HS-5 (cell line): Measurements from ENCODE around the gene LYPD4.

ENCODE experiments used
- DNase-seq: peaks from one replicate; pipeline ENCODE4 v3.0.0-alpha.2; 2012; ENCODE audit warnings: low read depth

LYPD4 gene

GRCh38 chr19:41872775-41873647 is 28.5 kb upstream of the LYPD4 start:
- DNase-seq: no peak

- no peak for DNase-seq
These were observed 27.9 kb upstream of the LYPD4 start for GRCh38 chr19:41872384-41872774.

- DNase-seq: no peak
These were observed 27.3 kb upstream of the LYPD4 start for GRCh38 chr19:41871573-41872383.

DNA sequence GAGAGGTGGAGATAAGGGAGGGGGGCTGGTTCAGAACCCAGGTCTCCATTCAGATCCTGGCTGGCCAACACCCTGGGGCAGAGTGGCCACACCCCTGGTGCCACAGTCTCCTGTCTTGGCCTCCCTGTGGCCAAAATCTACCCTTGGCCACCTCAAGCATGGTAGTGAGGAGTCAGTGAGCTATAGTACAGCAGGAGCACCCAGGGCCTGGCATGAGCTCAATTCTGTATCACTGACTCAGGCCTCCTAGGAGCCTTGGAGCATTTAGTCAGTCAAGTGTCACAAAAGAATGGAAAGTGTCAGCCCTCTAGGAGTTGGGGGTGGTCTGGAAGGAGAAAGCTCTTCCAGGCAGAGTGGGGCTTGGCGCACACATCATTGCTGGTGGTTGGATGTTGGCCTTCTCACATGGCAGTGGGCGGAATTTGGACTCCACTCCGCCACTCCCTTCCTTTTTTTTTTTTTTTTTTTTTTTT is 26.0 kb upstream of the LYPD4 start:
- no peak for DNase-seq

DNA sequence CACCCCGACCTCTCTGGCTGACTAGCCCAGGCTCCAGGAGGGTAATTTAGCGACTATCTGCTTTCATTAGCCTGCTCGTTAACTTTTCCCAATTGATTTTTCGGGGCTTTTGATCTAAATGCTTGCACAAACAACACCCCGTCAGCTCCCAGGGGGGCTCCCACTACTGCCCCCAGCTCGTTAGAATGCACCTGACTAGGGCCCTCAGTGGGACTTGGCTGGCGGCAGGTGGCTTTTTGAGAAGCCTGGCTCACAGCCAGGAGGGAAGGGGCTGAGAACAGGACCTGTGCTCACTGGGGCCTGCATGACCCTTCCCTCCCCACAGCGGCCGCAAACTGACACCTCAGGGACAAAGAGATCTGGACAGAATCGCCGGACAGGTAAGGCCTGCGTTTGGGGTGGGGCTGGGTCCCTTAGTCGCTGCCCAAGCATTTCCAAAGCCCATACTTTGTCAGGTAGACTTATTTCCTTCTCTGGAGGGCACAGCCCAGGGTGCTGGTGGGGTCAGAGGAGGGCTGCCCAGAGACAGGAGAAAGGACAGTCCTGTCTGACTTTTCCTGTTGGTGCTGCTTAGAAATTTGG is 25.0 kb upstream of the LYPD4 start:
- DNase-seq: no peak

GRCh38 chr19:41868989-41869300 is 24.5 kb upstream of the LYPD4 start:
- DNase-seq: no peak

- no peak for DNase-seq
These were observed 23.9 kb upstream of the LYPD4 start for GRCh38 chr19:41868120-41868988.

DNA sequence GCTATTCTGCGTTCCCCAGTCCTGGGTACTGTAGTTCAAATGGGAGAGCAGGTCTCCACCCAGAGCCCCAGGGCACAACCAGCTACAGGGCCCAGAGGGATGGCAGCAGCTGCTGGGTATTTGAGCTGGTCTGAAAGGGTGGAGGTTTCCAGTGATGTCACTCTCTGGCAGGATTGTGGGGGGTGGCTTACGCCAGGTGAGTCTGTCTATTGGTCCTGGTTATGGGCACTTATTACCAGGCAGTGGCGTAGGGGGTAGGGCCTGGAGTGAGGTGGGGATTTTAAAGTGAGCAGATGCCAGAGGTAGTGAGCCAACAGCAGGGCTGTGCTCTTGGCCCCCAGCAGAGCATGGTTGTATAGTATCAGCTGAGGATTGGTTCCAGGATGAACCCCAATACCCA is 21.8 kb upstream of the LYPD4 start:
- DNase-seq: no peak

GRCh38 chr19:41864374-41864773 is 19.9 kb upstream of the LYPD4 start:
- DNase-seq: no peak

DNA sequence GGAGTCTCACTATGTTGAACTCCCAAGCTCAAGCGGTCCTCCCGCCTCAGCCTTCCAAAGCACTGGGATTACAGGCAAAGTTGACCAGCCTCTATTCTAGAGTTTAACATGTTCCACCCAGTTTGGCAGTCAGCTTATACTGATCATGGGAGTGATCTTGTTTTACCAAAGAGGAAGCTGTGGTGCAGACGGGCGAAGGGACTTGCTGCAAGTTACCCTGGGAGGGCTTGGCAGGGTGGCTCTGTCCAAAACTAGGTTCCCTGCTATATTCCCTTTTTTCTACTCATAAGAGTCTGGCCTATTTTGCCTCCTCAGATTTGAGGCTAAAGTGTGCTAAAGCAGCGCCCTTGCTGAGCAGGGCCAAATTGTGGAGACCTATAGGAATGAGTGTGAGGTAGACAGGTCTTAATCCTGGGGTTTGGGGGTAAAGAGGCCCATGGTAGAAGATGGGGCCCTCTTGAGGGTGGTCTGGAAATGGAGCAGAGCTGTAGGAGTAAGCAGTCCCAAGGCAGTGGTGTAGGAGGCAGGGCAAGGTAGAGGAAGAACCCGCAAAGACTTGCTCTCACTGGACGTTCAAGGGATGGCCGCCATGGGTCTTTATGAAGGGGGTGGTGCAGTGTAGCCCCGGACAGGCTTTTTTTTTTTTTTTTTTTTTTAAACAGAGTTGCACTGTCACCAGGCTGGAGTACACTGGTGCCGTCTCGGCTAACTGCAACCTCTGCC is 18.9 kb upstream of the LYPD4 start:
- DNase-seq: no peak

- no peak for DNase-seq
These were observed 18.0 kb upstream of the LYPD4 start for GRCh38 chr19:41862445-41862986.

GRCh38 chr19:41861846-41862245 is 17.4 kb upstream of the LYPD4 start:
- DNase-seq: no peak

DNA sequence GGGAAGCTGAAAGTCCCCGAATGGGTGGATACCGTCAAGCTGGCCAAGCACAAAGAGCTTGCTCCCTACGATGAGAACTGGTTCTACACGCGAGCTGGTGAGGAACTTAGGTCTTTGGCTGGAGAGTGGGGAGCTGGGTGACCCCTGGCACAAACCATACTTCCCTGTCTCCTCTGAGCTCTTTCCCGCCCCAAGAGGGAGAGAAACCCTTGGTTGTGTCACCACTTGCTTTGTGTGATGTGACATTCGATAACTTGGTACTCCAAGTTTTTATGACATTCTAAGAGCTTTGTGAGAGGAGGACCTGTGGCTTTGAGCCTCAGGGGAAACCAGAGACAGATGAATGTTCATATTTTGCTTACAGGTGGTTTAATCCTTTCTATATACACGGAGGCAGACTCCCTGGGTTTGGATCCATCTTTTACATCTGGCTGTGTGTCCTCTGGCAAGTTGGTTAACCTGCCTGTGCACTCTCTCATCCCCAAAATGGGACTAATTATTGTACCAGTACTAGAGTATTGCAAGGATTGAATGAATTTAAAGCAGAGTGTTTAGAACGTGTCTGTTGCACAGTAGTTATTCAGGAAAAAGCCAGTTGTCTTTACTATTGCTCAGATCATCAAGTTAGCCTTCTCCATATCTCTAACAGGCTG is 16.8 kb upstream of the LYPD4 start:
- no peak for DNase-seq

DNA sequence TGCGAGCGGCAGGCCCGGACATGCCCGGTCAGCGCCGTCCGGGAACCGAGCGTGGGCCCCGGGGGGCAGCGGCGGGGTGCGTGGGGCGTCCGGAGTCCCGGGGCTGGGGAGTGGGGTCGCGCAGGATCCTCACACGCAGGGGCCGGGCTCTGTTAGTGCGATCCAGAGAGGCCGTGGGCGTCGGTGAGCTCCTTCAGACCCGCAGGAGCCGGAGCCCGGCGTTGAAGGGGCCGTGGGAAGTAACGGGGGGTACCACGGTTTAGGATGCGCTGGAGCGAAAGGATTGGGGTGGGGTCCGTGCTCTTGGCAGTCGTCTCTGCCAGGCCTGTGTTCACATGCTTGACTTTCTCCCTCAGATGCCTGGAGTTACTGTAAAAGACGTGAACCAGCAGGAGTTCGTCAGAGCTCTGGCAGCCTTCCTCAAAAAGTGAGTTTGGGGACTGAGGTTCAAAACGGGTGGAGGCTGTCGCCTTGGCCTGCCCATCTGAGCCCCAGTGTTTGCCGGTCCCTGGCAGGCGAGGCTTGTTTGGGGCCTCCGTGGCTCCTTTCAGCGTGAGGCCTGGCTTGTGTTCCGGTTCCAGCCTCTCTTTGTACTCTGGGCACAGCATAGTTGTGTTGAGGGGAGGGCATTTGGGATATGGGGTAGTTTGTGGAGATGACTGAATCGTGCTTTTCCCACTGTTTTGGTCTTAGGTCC is 16.1 kb upstream of the LYPD4 start:
- no peak for DNase-seq

GRCh38 chr19:41859618-41860418 is 15.3 kb upstream of the LYPD4 start, which contains the start of gene RPS19:
Gene RPS19 (plus strand): TSS chr19:41860255. CDS start chr19:41860775, 520 bp downstream.
- peak; percentile 96 for DNase-seq

- no peak for DNase-seq
These were observed 14.7 kb upstream of the LYPD4 start for GRCh38 chr19:41859213-41859617.

DNA sequence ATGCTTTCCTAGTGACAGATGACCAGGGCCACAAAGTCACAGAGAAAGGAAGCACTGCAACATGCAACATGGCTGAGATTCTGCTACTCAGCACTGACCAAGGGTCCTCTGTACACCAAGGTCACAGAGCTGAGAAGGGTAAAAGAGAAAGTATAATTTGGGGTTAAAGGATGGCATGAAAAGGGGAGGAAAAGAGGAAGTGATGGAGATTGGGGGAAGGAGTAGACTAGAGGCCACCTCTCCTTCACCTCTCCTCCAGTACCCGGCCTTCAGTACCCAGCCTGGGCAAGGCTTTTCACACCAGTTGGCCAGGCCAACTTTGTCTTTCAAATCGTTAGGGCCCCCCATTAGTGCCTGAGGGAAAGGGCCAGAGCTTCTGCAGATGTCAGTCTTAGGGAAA is 9.3 kb upstream of the LYPD4 start:
- DNase-seq: no peak

DNA sequence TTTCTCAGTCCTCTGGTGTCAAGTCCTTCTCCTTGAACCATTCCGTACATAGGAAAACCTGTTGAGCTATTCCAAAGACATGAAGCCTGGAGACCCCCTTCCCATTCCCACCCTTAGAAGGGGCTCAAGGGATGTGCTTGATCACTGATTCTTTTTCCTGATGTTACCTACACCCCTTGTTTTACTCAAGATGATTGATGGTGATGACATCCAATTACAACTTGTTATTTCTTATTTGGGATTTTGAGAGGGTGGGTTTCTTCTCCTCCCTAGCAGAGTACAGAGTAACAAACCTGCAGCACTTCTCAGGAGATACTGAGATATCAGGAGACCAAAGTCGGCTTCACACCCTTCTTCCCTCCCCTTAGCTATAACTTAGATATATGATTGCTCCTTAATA is 8.9 kb upstream of the LYPD4 start:
- DNase-seq: no peak

- no peak for DNase-seq
These were observed 7.0 kb upstream of the LYPD4 start for GRCh38 chr19:41851456-41851855.
